MM.1S (cell line): Measurements from ENCODE around the gene CDK5RAP2.

Experiments used
- DNase-seq: peaks from one replicate; pipeline ENCODE4 v3.0.0-alpha.2; 2015
- H2AFZ ChIP-seq: fragments of 300-600 bp; sonication (generic); 2 replicates; pipeline ENCODE4 v1.6.0; 2016; ENCODE audit warnings: antibody characterized with exemption, low read length
- H3F3A ChIP-seq: fragments of 300-600 bp; sonication (generic); 2 replicates; pipeline ENCODE4 v1.6.1; 2016; ENCODE audit warnings: mild to moderate bottlenecking, antibody characterized with exemption, low read length, moderate library complexity, mixed read lengths; ENCODE audit not compliant: insufficient read depth
- H3K27ac ChIP-seq: fragments of 300-600 bp; sonication (generic); 2 replicates; pipeline ENCODE4 v1.5.1; 2016; ENCODE audit warnings: mild to moderate bottlenecking, low read length
- H3K27me3 ChIP-seq: fragments of 300-600 bp; sonication (generic); replicated peaks from 2 replicates; pipeline ENCODE4 v1.6.0; 2016; ENCODE audit warnings: low read length; ENCODE audit not compliant: insufficient read depth
- H3K36me3 ChIP-seq: fragments of 300-600 bp; sonication (generic); replicated peaks from 2 replicates; pipeline ENCODE4 v1.6.1; 2016; ENCODE audit warnings: mild to moderate bottlenecking, low read length, mixed read lengths; ENCODE audit not compliant: insufficient read depth
- H3K4me1 ChIP-seq: fragments of 300-600 bp; sonication (generic); 2 replicates; pipeline ENCODE4 v1.6.1; 2016; ENCODE audit warnings: low read length, mixed read lengths
- H3K4me2 ChIP-seq: fragments of 300-600 bp; sonication (generic); 2 replicates; pipeline ENCODE4 v1.6.0; 2016; ENCODE audit warnings: low read depth, low read length
- H3K4me3 ChIP-seq: fragments of 300-600 bp; sonication (generic); 2 replicates; pipeline ENCODE4 v1.5.1; 2016; ENCODE audit warnings: low read length, mixed read lengths
- H3K79me2 ChIP-seq: fragments of 300-600 bp; sonication (generic); 2 replicates; pipeline ENCODE4 v1.6.1; 2016; ENCODE audit warnings: mixed run types, low read length, mixed read lengths
- H3K9ac ChIP-seq: fragments of 300-600 bp; sonication (generic); 2 replicates; pipeline ENCODE4 v1.6.1; 2016; ENCODE audit warnings: low read length, mixed read lengths
- H3K9me2 ChIP-seq: fragments of 300-600 bp; sonication (generic); replicated peaks from 2 replicates; pipeline ENCODE4 v1.6.1; 2016; ENCODE audit warnings: mild to moderate bottlenecking, low read length, mixed read lengths; ENCODE audit not compliant: insufficient read depth
- H3K9me3 ChIP-seq: fragments of 300-600 bp; sonication (generic); replicated peaks from 2 replicates; pipeline ENCODE4 v1.6.1; 2016; ENCODE audit warnings: mild to moderate bottlenecking, low read length, mixed read lengths; ENCODE audit not compliant: insufficient read depth
- H4K20me1 ChIP-seq: fragments of 300-600 bp; sonication (generic); 2 replicates; pipeline ENCODE4 v1.6.1; 2016; ENCODE audit warnings: mild to moderate bottlenecking, low read length, moderate library complexity, mixed read lengths; ENCODE audit not compliant: insufficient read depth
- EZH2 ChIP-seq: fragments of 300-600 bp; sonication (generic); optimal IDR thresholded peaks from 2 replicates; pipeline ENCODE3; 2017; ENCODE audit warnings: low read depth, mild to moderate bottlenecking, antibody characterized with exemption, low read length, mixed read lengths
- EZH2phosphoT487 ChIP-seq: fragments of 300-600 bp; sonication (generic); IDR thresholded peaks from 2 replicates; pipeline ENCODE4 v1.6.1; 2018; ENCODE audit warnings: antibody characterized with exemption, low read length
- TF ChIP-seq, protein P1 (sequence below): fragments of 300-600 bp; sonication (generic); IDR thresholded peaks from 2 replicates; pipeline ENCODE4 v1.5.1; 2016; ENCODE audit warnings: antibody characterized with exemption, low read length, mixed read lengths

Gene CDK5RAP2

DNA sequence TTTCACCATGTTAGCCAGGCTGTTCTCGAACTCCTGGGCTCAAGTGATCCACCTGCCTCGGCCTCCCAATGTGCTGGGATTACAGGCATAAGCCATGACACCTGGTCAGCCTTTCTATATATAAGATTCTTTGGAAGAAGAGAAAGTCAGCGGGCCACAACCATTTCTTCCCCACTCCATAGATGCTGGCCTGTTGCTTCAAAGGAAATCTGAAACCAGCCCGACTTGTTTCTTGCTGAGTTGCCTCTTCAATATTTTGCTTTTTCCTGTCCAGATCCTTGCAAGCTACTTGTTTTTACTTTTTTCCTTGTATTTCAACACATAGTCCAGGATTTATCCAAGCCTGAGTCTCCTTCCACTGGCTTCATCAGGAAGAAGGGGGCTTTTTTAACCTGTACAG is 219.5 kb downstream of the CDK5RAP2 start:
- H3K4me3 ChIP-seq, result no peak overlapping the region
- no peaks in the 10 kb centered on the region for H3K9me3 ChIP-seq
- H2AFZ ChIP-seq, result no peak overlapping the region
- no peak overlapping the region for H3K27ac ChIP-seq
- no peaks in the 10 kb centered on the region for H3K36me3 ChIP-seq
- no peak overlapping the region for H3K4me2 ChIP-seq
- no peak overlapping the region for H3K9ac ChIP-seq
- H3K27me3 ChIP-seq, result no peaks in the 10 kb centered on the region
- no peaks in the 10 kb centered on the region for H3K79me2 ChIP-seq
- H3K9me2 ChIP-seq, result no peaks in the 10 kb centered on the region
- no peaks in the 10 kb centered on the region for H4K20me1 ChIP-seq
- TF ChIP-seq, protein P1, sequence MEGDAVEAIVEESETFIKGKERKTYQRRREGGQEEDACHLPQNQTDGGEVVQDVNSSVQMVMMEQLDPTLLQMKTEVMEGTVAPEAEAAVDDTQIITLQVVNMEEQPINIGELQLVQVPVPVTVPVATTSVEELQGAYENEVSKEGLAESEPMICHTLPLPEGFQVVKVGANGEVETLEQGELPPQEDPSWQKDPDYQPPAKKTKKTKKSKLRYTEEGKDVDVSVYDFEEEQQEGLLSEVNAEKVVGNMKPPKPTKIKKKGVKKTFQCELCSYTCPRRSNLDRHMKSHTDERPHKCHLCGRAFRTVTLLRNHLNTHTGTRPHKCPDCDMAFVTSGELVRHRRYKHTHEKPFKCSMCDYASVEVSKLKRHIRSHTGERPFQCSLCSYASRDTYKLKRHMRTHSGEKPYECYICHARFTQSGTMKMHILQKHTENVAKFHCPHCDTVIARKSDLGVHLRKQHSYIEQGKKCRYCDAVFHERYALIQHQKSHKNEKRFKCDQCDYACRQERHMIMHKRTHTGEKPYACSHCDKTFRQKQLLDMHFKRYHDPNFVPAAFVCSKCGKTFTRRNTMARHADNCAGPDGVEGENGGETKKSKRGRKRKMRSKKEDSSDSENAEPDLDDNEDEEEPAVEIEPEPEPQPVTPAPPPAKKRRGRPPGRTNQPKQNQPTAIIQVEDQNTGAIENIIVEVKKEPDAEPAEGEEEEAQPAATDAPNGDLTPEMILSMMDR, result no peak
- TF ChIP-seq EZH2, result no peak
- H3F3A ChIP-seq, result no peaks in the 10 kb centered on the region
- DNase-seq, result no peak
- H3K4me1 ChIP-seq, result no peaks in the 10 kb centered on the region

DNA sequence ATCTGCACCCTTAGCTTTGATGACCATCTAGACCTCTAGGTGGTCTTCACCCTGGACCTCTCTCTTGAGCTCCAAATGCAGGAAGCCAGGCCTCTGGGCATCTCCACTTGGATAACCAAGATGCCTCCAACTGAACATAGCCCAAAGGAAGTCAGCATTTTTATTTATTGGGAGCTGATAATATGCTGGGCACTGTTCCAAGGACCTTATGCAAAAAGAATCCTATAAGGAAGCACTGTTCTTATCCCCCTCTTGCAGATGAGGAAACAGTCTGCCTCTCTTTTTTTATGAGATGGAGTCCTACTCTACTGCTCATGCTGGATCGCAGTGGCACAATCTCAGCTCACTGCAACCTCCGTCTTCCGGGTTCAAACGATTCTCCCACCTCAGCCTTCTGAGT is 219.9 kb downstream of the CDK5RAP2 start:
- Histone ChIP-seq H3K4me1 (no peaks in the 10 kb centered on the region), H3K9me2 (no peaks in the 10 kb centered on the region), H3K4me3 (no peak overlapping the region), H3K27me3 (no peaks in the 10 kb centered on the region), H2AFZ (no peak overlapping the region), H3K79me2 (no peaks in the 10 kb centered on the region), H3F3A (no peaks in the 10 kb centered on the region), H4K20me1 (no peaks in the 10 kb centered on the region), H3K4me2 (no peak overlapping the region), H3K36me3 (no peaks in the 10 kb centered on the region), H3K9me3 (no peaks in the 10 kb centered on the region), H3K9ac (no peak overlapping the region), H3K27ac (no peak overlapping the region)
- no peak for DNase-seq
- TF ChIP-seq, protein P1, result no peak
- no peak for TF ChIP-seq EZH2

GRCh38 chr9:120358877-120359276 is 221.1 kb downstream of the CDK5RAP2 start:
- no peaks in the 10 kb centered on the region for H3K9me2 ChIP-seq
- H2AFZ ChIP-seq, result no peak overlapping the region
- no peaks in the 10 kb centered on the region for H3K27me3 ChIP-seq
- H3F3A ChIP-seq, result no peaks in the 10 kb centered on the region
- no peak overlapping the region for H3K4me3 ChIP-seq
- no peak for DNase-seq
- H3K9me3 ChIP-seq, result no peaks in the 10 kb centered on the region
- no peak overlapping the region for H3K27ac ChIP-seq
- no peaks in the 10 kb centered on the region for H3K79me2 ChIP-seq
- no peak overlapping the region for H3K9ac ChIP-seq
- no peaks in the 10 kb centered on the region for H3K4me1 ChIP-seq
- H3K4me2 ChIP-seq, result no peak overlapping the region
- H3K36me3 ChIP-seq, result no peaks in the 10 kb centered on the region
- H4K20me1 ChIP-seq, result no peaks in the 10 kb centered on the region
- TF ChIP-seq EZH2phosphoT487, result no peak
- no peak for TF ChIP-seq EZH2
- TF ChIP-seq, protein P1, result no peak

DNA sequence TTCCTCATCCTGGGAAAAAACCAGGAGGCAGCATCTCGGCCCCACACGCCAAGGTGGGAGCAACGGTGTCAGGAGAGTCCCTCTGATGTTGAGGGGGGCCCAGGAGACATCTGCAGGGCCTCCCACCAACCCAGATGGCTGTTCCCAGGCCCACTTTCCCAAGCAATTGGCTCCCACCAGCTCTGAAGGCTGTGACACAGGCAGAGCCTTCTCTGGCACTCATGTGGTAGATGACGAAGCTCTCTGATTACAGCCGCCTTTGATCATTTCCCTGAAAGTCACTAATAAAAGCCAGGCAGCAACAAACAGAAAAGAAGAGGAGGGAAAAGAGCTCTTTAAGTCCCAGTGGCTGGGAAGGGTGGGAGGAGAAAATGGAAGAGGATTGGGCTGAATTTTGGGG is 226.5 kb downstream of the CDK5RAP2 start:
- Histone ChIP-seq H4K20me1 (no peaks in the 10 kb centered on the region), H3K4me1 (no peaks in the 10 kb centered on the region), H3K27ac (no peak overlapping the region), H3K4me3 (no peak overlapping the region), H3F3A (no peaks in the 10 kb centered on the region), H3K79me2 (no peaks in the 10 kb centered on the region), H3K36me3 (no peaks in the 10 kb centered on the region), H3K27me3 (no peaks in the 10 kb centered on the region), H3K9me2 (no peaks in the 10 kb centered on the region), H2AFZ (no peak overlapping the region), H3K9ac (no peak overlapping the region), H3K4me2 (no peak overlapping the region), H3K9me3 (no peaks in the 10 kb centered on the region)
- DNase-seq, result no peak
- TF ChIP-seq EZH2phosphoT487 (no peak), EZH2 (no peak)
- TF ChIP-seq, protein P1, result no peak
